CD4-positive, alpha-beta T cell treated with Interleukin-15 for 1 hour (primary cell): Measurements from ENCODE around the gene RPA1.
A peak's percentile ranks its signal among the peaks of the same experiment; 100 is the strongest.
"Not testable (repeated sequence)": the region's sequence is repeated elsewhere in the genome, so short reads cannot be mapped to it uniquely, and the experiment has no call there.

ENCODE experiments used
- DNase-seq: peaks from one replicate; pipeline ENCODE4 v3.0.0-alpha.2; 2020

RPA1 gene

GRCh38 chr17:1829592-1830257, at the start of gene RPA1, which contains the start of gene SMYD4:
RPA1 (plus strand) TSS chr17:1830005; CDS start chr17:1830094, 89 bp downstream.
SMYD4 (minus strand) TSS chr17:1829902; CDS start chr17:1827994, 1,908 bp downstream.
- DNase-seq = peak; percentile 82

- DNase-seq = no peak
These were observed 47.6 kb upstream of the RPA1 start for GRCh38 chr17:1782171-1782567.

GRCh38 chr17:1783271-1783670, 46.5 kb upstream of the RPA1 start:
- no peak for DNase-seq

GRCh38 chr17:1783834-1784611, 45.8 kb upstream of the RPA1 start:
- peak; percentile 72 for DNase-seq

- no peak for DNase-seq
These were observed 43.9 kb upstream of the RPA1 start for GRCh38 chr17:1785930-1786329.

GRCh38 chr17:1786708-1787107, 43.1 kb upstream of the RPA1 start:
- DNase-seq = no peak

GRCh38 chr17:1787301-1787902, 42.4 kb upstream of the RPA1 start:
- no peak for DNase-seq

GRCh38 chr17:1789936-1790335, 39.9 kb upstream of the RPA1 start:
- no peak for DNase-seq

- no peak for DNase-seq
These were observed 37.0 kb upstream of the RPA1 start for GRCh38 chr17:1792495-1793446.

GRCh38 chr17:1793447-1793806, 36.4 kb upstream of the RPA1 start:
- no peak for DNase-seq

- DNase-seq = no peak
These were observed 33.0 kb upstream of the RPA1 start for GRCh38 chr17:1796800-1797199.

GRCh38 chr17:1797323-1797722, 32.5 kb upstream of the RPA1 start:
- DNase-seq = no peak

GRCh38 chr17:1797846-1798245, 32.0 kb upstream of the RPA1 start:
- not testable (repeated sequence) for DNase-seq

- no peak for DNase-seq
These were observed 29.6 kb upstream of the RPA1 start for GRCh38 chr17:1800240-1800639.

- no peak for DNase-seq
These were observed 29.1 kb upstream of the RPA1 start for GRCh38 chr17:1800712-1801111.

- no peak for DNase-seq
These were observed 27.4 kb upstream of the RPA1 start for GRCh38 chr17:1802429-1802828.

- no peak for DNase-seq
These were observed 26.5 kb upstream of the RPA1 start for GRCh38 chr17:1803280-1803679.

GRCh38 chr17:1807890-1808289, 21.9 kb upstream of the RPA1 start:
- no peak for DNase-seq

GRCh38 chr17:1808644-1809043, 21.2 kb upstream of the RPA1 start:
- no peak for DNase-seq

GRCh38 chr17:1809815-1810214, 20.0 kb upstream of the RPA1 start:
- not testable (repeated sequence) for DNase-seq

- no peak for DNase-seq
These were observed 19.2 kb upstream of the RPA1 start for GRCh38 chr17:1810450-1811103.

GRCh38 chr17:1813088-1813487, 16.7 kb upstream of the RPA1 start:
- no peak for DNase-seq
